PFSK-1 (cell line): ENCODE measurements around the gene ARHGEF10L.

Experiments
- FOXP2 ChIP-seq: optimal IDR thresholded peaks from 2 replicates; pipeline ENCODE3; 2011; ENCODE audit warnings: borderline replicate concordance, control low read depth, inconsistent platforms; ENCODE audit not compliant: insufficient read depth; ENCODE audit errors: extremely low read length, extremely low read depth
- POLR2AphosphoS5 ChIP-seq: IDR thresholded peaks from 2 replicates; pipeline ENCODE4 v1.6.1; 2012; ENCODE audit warnings: low read depth, mild to moderate bottlenecking, control low read depth, low read length, moderate library complexity
- REST ChIP-seq, 2 experiments: IDR thresholded peaks; 2 replicates each; pipeline versions ENCODE4 v1.6.1 to v1.8.0; 2011 to 2012; ENCODE audit warnings: low read depth in 2 of 2, low read length in 2 of 2, control low read depth in 1 of 2, inconsistent platforms in 1 of 2, mild to moderate bottlenecking in 1 of 2, moderate library complexity in 1 of 2; ENCODE audit not compliant: insufficient read depth in 1 of 2
- SIN3A ChIP-seq: IDR thresholded peaks from 2 replicates; pipeline ENCODE4 v1.6.1; 2012; ENCODE audit warnings: mild to moderate bottlenecking, low read length, moderate library complexity, borderline replicate concordance; ENCODE audit not compliant: insufficient read depth
- TAF1 ChIP-seq: IDR thresholded peaks from 2 replicates; pipeline ENCODE4 v1.6.1; 2012; ENCODE audit warnings: low read length, control low read depth, borderline replicate concordance; ENCODE audit not compliant: insufficient read depth

The ARHGEF10L gene

GRCh38 chr1:17743925-17744324 lies 204.4 kb downstream of the ARHGEF10L start:
- TF ChIP-seq FOXP2 (no peak), POLR2AphosphoS5 (no peak), SIN3A (no peak), TAF1 (no peak), REST (IDR thresholded peaks at IDR 0.05; ENCODE audit: insufficient read depth in 1 of 2, low read depth in 2 of 2, low read length in 2 of 2) (no peak)

- TF ChIP-seq FOXP2 (no peak), TAF1 (no peak), REST (IDR thresholded peaks at IDR 0.05; ENCODE audit: insufficient read depth in 1 of 2, low read depth in 2 of 2, low read length in 2 of 2) (no peak), POLR2AphosphoS5 (no peak), SIN3A (no peak)
Observed at GRCh38 chr1:17744666-17745478, 205.4 kb downstream of the ARHGEF10L start.

- TF ChIP-seq SIN3A (no peak), POLR2AphosphoS5 (no peak), TAF1 (no peak)
Observed at GRCh38 chr1:17745479-17745955, 206.0 kb downstream of the ARHGEF10L start.

- TF ChIP-seq SIN3A (no peak), POLR2AphosphoS5 (no peak), FOXP2 (no peak), REST (IDR thresholded peaks at IDR 0.05; ENCODE audit: insufficient read depth in 1 of 2, low read depth in 2 of 2, low read length in 2 of 2) (no peak), TAF1 (no peak)
Observed at GRCh38 chr1:17746920-17747319, 207.4 kb downstream of the ARHGEF10L start.
